HG03558 (cell line): Measurements from ENCODE around the gene JUND.

Experiments used
- ATAC-seq: cut with Tn5 transposase; IDR thresholded peaks from one replicate; pipeline ENCODE4 v1.9.1; 2021; ENCODE audit warnings: moderate number of reproducible peaks; ENCODE audit not compliant: unreplicated experiment; ENCODE audit errors: extremely low read depth

Gene JUND

DNA sequence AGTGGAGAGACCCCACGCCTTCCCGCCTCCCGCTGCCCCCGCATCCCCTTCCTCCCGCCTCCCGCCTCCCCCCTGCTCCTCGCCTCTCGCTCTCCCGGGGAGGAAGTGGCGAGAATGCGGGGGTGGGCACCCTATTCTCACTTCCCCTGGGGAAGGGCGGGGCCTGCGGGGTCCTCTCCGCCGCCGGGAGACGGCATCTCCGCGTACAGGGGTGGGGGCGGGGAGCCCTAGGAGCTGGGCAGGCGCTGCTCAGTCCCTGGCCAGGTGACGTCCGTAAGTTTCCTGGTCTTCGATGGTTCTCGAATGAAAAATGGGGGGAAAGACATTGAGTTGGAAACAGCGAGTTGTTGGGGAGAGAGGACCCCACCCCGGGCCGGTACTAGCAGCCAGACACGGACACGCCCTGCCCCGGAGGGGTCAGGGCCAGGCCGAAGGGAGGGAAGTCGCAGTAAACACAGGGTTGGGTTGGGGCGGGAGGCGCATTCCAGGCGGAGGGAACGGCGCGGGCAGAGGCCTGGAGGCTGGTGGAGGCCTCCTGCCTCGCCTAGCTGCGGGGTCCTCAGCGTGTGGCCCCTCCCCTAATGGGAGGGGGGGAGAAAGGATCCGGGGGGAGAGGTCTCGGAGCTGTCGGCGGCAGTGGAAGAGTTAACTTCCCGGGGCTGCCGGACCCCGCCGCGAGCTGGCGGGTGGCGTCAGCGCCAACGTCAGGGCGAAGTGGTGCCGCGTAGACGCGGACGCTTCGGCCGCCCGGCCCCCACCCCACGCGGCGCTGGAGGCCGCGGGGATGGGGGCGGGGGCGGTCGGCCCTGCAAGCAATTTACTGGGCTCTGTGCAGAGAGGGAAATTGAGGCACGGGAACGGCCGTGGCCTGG lies 10.4 kb upstream of the JUND start:
- no peak for ATAC-seq

DNA sequence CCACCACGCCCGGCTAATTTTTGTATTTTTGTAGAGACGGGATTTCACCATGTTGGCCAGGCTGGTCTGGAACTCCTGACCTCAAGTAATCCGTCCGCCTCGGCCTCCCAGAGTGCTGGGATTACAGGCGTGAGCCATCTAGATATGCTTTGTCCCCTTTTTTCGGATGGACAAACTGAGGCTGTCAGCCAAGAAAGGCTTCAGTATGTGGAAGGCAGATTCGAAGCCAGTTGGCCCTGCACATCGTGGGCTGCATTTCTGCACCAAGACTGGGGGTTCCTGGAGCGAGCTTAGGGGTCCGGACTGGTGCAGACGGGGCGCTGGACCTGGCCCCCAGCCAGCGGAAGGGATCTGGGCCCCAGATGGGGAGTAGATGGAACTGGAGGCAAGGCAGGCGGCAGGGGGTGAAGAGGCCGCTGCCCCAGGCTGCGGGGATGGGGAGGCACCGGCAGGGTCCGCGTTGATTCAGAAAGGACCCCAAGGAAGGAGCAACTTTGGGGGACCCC lies 9.7 kb upstream of the JUND start:
- ATAC-seq: no peak

DNA sequence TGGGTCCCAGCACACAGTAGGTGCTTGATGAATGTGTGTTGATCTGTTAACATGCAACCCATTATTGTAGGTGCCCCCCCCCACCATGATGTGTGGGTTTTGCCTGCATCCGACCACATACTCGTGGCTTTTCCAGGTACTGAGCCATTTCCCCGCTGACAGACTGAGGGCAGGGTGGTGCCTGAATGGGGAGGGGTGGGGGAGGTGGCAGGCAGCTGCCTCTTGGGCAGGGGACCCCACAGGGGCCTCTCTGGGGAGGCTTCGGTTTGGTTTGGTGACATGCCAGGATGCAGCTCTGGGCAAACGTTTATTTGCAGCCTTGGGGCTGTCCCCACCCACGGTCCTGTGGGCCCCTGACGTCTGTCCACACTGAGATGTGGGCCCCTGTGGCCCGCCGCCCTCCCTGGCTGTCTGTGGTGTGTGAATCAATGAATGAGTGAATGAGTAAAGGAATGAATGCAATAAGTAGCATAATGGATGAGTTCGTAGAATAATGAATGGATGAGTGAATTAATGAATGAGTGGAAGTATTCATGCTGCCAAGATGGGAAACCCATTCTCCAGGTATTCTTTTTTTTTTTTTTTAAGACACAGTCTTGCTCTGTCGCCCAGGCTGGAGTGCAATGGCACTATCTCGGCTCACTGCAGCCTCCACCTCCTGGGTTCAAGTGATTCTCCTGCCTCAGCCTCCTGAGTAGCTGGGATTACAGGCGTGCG lies 9.0 kb upstream of the JUND start:
- no peak for ATAC-seq

DNA sequence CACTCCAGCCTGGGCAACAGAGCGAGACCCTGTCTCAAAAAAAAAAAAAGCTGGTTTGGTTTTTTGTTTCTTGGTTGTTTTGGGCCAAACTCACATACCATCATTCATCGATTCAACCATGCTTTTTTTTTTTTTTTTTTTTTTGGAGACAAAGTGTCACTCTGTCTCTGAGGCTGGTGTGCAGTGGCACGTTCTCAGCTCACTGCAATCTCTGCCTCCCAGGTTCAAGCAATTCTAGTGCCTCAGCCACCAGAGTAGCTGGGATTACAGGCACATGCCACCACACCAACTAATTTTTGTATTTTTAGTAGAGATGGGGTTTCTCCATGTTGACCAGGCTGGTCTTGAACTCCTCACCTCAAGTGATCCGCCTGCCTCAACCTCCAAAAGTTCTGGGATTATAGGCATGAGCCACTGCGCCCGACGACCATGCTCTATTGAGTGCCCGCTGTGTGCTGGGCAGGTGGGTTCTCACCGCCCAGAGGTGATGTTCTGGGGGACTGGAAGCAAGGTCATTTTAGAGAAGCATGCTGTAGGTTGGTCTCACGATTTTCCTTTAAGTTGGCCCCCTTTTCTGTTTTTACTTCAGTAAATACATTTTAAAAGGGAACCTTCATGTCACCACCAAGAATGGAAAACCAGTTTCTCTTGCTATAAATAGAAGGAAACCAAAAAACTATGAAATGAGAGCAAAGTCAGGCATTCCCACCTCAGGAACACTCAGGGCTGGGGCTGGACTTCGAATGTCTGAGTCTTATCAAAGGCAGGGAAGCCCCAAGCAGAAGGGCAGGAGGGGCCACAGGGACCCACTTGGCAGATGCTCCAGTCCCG lies 8.3 kb upstream of the JUND start:
- no peak for ATAC-seq

DNA sequence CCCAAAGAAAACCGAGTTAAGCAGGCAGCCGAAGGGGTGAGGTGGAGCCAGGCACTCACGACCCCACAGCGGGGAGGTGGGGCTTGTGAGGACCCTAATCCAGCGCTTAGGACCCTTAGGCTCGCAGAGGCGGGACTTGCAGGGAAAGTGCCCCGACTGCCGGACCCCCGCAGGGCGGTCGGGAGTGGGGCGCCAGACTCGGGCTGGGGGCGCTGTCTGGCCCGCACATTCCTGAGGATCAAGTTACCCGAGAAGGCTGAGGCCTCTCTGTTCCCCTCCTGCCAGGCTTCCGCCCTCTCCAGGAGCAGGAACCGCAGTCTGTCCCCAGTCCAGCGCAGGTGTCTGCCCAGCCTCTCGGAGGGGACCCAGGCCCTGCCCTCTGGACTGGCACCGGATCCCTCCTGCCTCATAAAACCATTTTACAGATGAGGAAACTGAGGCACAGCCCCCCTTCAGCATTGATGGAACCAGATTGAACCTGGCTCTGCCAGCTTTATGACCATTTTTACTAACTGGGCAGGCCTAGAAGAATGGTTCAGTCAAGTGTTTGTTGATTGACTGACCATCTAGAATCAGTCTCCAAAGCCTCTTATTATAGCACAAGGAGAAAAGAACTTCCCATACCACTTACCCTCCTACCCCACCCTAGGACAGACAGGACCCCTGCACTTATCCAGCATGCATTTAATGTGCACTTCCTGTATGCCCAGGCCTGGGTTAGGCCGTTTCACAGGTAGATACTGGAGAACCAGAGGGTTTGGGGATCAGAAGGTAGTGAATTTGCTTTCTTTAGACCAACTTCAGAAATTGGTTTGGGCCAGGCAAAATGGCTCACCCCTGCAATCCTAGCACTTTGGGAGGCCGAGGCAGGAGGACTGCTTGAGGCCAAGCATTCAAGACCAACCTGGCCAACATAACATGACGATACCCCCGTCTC lies 6.7 kb upstream of the JUND start:
- no peak for ATAC-seq

DNA sequence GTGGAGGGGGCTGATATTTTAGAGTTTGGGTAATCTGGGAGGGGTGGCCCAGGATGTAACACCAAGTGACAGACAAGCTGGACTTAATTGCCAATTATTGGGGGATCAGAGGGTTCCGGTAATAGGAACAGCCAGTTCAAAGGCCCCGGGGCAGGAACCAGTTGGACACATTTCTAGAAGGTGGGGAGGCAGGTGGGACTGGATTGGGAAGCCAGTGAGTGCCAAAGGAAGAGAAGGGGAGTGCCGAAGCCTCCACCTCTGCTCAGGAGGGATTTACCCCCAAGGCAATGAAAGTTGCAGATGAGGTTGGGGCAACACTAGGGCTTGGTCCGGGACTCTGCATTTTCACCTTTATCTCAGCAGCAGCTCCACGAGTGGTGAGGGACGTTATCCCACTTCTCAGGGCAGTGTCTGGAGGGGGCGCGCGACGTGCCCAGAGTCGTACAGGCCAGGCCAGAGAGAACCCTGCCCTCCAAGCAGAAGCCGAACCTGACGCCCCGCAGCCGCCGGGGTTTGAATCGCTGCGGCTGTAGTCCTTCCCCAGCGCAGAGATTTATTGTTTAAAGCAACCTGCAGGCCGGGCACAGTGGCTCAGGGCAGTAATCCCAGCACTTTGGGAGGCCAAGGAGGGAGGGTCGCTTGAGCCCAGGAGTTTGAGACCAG lies 5.7 kb upstream of the JUND start:
- no peak for ATAC-seq

DNA sequence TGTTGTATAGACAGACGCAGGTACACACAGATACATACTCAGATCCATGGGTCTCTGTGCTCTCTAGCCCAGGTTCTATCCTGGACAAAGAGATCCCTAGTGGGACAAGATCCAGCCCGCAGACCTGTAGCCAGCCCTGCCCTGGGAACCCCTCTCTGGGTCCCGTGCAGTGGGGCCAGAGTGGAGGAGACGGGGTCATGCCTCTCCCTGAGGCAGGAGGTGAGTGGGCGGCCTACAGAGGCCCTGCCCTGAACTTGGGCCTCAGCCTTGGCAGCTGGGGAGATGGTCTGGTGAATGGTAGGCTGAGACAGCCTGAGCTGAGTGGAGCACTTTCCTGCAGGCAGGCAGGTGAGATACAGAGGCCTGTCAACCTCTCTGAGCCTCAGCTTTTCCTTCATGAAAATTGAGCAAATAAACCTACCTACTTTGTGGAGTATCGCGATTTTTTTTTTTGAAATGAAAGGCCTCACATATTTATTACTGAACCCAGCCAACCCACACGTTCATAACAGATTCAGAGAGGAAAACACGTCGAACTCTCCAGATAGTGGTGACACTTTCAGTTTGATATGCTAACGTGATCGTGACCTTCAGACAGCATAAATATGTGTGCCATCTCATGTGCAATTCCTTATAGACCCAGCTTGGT lies 3.4 kb upstream of the JUND start:
- ATAC-seq: no peak

DNA sequence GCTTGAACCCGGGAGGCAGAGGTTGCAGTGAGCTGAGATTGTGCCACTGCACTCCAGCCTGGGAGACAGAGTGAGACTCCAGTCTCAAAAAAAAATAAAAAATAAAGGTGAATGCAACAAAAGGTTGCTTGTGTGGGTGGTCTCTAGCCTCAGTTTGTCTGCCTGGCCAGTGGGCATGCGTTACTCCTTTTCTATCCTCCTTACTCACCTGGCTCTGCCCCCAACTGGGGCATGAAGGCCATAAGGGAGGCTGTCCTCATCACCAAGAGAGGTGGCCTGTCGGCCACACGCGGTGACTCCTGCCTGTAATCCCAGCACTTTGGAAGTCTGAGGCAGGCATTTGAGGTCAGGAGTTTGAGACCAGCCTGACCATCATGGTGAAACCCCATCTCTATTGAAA lies 1.9 kb upstream of the JUND start:
- no peak for ATAC-seq

DNA sequence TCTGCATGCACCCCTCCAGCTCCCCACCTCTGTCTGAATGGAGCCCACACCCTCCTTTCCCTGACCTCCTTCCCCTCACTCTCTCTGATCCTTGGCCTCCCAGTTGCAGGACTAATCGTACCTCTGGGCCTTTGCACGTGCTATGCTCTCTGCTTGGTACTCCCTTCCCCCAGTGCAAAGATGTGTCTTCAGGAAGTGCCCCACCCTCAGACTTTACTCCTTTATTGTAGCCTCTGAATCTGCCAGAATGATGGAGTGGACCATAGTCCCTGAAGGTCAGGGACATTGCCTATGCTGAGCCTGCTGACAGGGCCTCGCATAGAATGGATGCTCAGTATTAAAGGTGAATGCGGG lies 1.3 kb upstream of the JUND start:
- ATAC-seq: no peak

DNA sequence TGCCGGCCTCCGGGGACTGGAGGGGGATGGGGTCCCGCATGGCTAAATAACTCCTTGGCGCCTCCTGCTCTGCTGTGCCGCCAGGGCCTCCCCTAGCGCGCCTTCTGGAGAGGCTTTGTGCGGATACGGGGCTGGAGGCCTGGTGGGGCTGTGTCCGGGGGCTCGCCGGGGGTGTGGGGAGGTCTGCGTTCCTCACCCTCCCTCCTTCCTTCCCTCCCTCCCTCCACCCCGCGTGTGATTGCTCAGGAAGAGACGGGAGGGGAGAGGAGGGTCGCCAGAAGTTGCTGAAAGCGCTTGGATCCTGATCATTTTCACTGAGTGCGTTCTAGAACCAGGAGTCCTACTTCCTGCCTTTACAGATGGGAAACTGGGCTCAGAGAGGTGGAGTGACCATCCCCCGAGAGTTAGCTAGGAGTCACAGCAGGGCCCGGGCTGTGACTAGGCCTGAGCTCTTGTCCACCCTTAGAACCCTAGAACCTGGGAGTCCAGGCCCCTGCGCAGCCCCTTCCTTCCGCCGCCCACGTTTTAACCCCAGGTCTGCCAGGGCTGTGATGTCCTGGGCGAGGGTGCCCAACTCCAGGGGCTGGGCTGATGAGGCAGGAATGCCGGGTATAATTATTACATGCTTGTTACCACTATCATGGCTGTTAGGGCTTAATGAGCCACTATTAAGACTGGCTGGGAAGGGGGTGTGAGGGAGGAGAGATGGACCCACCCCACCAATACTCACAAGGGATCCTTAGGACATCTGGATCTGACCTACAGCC lies 782 bp upstream of the JUND start:
- ATAC-seq: no peak

DNA sequence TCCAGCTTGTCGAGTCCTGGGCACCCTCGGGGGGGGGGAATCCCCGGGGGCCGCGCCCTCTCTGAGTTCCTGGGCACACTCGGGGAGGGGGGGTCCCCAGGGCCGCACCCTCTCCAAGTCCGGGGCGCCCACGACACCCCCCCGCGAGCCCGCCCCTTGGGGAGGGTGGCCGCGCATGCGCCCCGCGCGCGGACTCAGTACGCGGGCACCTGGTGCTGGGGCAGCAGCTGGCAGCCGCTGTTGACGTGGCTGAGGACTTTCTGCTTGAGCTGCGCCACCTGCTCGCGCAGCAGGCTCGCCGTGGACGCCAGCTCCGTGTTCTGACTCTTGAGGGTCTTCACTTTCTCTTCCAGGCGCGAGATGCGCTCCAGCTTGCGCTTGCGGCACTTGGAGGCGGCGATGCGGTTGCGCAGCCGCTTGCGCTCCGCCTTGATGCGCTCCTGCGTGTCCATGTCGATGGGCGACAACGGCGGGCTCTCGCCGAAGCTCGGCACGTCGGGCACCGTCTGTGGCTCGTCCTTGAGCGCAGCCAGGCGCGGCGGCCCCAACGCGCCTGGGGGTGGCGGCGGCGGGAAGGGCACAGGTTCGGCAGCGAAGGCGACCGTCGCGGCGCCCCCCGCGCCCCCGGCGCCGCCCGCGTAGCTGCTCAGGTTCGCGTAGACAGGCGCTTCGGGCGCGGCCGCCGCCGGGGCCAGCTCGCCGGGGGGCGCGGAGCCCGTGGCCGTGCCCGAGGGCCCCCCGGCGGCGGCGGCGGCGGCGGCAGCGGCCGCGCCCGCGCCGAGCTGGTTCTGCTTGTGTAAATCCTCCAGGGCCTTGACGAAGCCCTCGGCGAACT lies 958 bp downstream of the JUND start:
- no peak for ATAC-seq

DNA sequence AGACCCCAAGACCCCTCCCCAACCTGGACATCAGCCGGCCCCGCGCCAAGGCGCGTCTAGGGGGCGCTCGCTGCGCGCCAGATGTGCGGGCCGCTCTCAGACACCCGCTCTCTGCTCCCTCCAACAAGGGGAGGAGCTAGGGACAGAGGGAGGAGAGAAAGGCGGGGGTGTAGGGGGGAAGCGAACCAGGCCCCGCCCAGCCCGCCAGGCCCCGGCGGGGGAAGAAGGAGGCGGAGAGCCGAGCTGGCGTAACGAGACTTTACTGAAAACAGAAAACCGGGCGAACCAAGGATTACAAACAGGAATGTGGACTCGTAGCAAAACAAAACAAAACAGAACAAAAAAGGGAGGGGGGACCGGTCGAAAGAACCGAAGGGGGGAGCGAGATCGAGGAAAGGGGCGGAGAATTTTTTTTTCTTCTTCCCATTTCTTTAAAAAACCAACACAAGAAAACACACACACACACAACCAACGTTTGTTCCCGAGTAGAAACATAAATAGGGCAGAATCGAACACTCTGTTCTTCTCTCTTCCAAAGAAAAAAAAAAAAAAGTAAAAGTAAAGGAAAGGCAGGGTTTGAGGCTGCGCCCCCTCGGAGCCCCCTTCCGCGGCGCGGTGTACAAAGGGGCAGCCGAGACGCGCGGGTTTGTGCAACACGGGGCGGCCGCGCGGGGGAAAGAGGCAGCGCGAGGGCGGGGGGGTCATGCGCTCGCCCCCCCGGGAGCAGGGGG lies 1.7 kb downstream of the JUND start:
- ATAC-seq: no peak

DNA sequence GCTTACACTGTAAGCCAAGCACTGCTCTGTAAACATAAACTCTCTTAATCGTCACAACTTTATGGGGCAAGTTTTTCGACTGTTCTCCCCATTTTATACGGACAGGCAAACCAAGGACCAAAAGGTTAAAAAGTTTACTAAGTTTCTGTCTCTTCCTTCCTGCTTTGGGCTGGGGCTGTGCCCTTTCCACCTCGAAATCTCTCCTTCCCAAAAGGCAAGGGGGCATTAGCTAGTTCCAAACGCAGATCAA lies 2.2 kb downstream of the JUND start:
- no peak for ATAC-seq

DNA sequence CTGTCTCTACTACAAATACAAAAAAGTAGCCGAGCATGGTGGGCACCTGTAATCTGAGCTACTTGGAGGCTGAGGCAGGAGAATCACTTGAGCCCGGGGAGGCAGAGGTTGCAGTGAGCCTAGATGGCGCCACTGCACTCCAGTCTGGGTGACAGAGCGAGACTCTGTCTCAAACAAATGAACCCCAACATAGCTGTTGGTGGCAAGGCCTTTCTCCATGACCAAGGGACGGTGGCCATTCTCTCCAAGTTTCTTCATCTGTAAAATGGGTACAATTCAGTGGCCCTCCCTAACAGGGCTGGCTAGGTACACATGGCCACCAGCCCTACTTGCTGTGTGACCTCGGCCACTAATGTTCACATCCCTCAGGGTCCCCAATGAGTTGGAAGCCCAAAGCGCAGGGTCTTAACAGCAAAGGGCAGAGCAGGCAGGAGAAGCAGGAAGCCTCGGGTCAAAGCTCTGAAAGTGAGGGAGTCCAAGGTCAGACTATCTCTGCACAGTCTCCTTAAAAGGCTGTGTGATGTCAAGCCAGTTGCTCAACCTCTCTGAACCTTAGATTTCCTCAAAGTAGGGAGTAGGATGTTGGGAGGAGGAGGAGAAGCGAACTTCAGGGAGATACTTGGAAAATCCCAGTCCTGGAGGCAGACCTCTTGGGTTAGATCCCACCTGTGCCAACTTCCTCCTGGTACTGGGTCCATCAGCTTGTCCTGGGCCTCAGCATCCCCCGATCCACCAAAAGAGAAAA lies 2.7 kb downstream of the JUND start:
- no peak for ATAC-seq

DNA sequence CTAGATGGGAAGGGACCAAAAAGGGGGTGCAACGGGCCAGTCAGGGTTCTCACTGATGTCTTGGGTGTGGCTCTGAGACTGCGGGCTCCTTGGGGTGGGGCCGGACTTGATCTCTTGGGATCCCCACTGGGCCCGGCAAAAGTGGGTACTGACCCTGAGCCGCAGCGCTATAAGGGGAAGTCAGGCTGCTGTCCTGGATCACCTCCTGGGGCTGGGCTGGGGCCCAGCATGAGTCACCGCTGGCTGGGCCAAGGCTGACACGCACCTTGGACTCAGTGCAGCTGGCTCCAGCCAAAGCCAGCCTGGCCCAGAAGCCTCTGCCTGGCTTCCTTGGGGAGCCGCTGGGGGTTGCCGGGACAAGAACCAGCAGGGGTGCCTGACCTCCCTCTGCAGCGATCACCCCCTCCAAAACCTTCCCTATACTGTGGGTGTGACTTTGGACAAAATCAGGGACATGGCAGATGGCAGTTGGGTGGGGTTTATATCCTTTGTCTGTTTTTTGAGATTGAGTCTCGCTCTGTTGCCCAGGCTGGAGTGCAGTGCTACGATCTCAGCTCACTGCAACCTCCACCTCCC lies 6.6 kb downstream of the JUND start:
- ATAC-seq: no peak
